HG03025 (cell line): ENCODE data around the gene CAPN13.

Source experiments
- ATAC-seq: cut with Tn5 transposase; IDR thresholded peaks from one replicate; pipeline ENCODE4 v1.9.1; 2021; ENCODE audit warnings: mild to moderate bottlenecking, moderate library complexity; ENCODE audit not compliant: unreplicated experiment, low FRiP score

Gene CAPN13

GRCh38 chr2:30688956-30689401 lies 118.3 kb downstream of the CAPN13 start:
- ATAC-seq = no peak

GRCh38 chr2:30686669-30687068 lies 120.6 kb downstream of the CAPN13 start:
- no peak for ATAC-seq

GRCh38 chr2:30686000-30686399 lies 121.2 kb downstream of the CAPN13 start:
- no peak for ATAC-seq

- ATAC-seq = no peak
These were observed 122.2 kb downstream of the CAPN13 start for GRCh38 chr2:30684996-30685395.

GRCh38 chr2:30684516-30684915 lies 122.7 kb downstream of the CAPN13 start:
- no peak for ATAC-seq

GRCh38 chr2:30684026-30684425 lies 123.2 kb downstream of the CAPN13 start:
- ATAC-seq = no peak

- no peak for ATAC-seq
These were observed 123.8 kb downstream of the CAPN13 start for GRCh38 chr2:30683236-30683956.

GRCh38 chr2:30681022-30681421 lies 126.2 kb downstream of the CAPN13 start:
- no peak for ATAC-seq

- ATAC-seq = no peak
These were observed 127.1 kb downstream of the CAPN13 start for GRCh38 chr2:30680121-30680520.

- ATAC-seq = no peak
These were observed 127.7 kb downstream of the CAPN13 start for GRCh38 chr2:30679426-30680088.

GRCh38 chr2:30678410-30679137 lies 128.7 kb downstream of the CAPN13 start:
- ATAC-seq = no peak

- ATAC-seq = no peak
These were observed 129.3 kb downstream of the CAPN13 start for GRCh38 chr2:30677861-30678385.

- no peak for ATAC-seq
These were observed 130.0 kb downstream of the CAPN13 start for GRCh38 chr2:30677231-30677630.

- no peak for ATAC-seq
These were observed 131.5 kb downstream of the CAPN13 start for GRCh38 chr2:30675758-30676157.

- ATAC-seq = no peak
These were observed 134.1 kb downstream of the CAPN13 start for GRCh38 chr2:30673127-30673526.
